HepG2 (cell line): ENCODE results near the gene EPHA2. TPM values are rescaled to one million over a fixed set of nuclear protein-coding genes. Genes with fewer than 3 reads are reported as not detected.

Experiments
- FOXC1 ChIP-seq: sonication (generic); formaldehyde crosslinking; IDR thresholded peaks from 2 replicates; pipeline ENCODE4 v1.8.0; 2022; ENCODE audit warnings: mild to moderate bottlenecking, missing genetic modification reagents, borderline replicate concordance
- HHEX ChIP-seq: IDR thresholded peaks from 2 replicates; pipeline ENCODE4 v1.6.1; 2016; ENCODE audit warnings: control low read depth
- MATR3 ChIP-seq: sonication (generic); formaldehyde crosslinking; IDR thresholded peaks from 2 replicates; pipeline ENCODE4 v1.4.0; 2020; ENCODE audit warnings: missing genetic modification reagents
- PCBP1 ChIP-seq: fragments of 200-400 bp; formaldehyde crosslinking; IDR thresholded peaks from 2 replicates; pipeline ENCODE4 v1.6.1; 2017; ENCODE audit warnings: mild to moderate bottlenecking, low read depth, low read length, borderline replicate concordance
- PRPF4 ChIP-seq: fragments of 200-400 bp; formaldehyde crosslinking; IDR thresholded peaks from 2 replicates; pipeline ENCODE4 v1.6.1; 2016; ENCODE audit warnings: low read length, low read depth; ENCODE audit not compliant: poor library complexity, severe bottlenecking
- RELA ChIP-seq: sonication (generic); formaldehyde crosslinking; IDR thresholded peaks from 2 replicates; pipeline ENCODE4 v1.4.0; 2020; ENCODE audit warnings: missing genetic modification reagents
- SETDB1 ChIP-seq: sonication (generic); formaldehyde crosslinking; IDR thresholded peaks from 2 replicates; pipeline ENCODE4 v1.5.1; 2020; ENCODE audit warnings: missing genetic modification reagents, mild to moderate bottlenecking, borderline replicate concordance
- SNAI1 ChIP-seq: sonication (generic); formaldehyde crosslinking; IDR thresholded peaks from 2 replicates; pipeline ENCODE4 v1.5.0; 2020; ENCODE audit warnings: mild to moderate bottlenecking, missing genetic modification reagents, borderline replicate concordance
- TBL1XR1 ChIP-seq: fragments of 150-350 bp; IDR thresholded peaks from 2 replicates; pipeline ENCODE4 v1.6.1; 2014; ENCODE audit warnings: borderline replicate concordance, low read length; ENCODE audit not compliant: partially characterized antibody
- TCF7 ChIP-seq: sonication (generic); IDR thresholded peaks from 2 replicates; pipeline ENCODE4 v1.6.1; 2016; ENCODE audit warnings: antibody characterized with exemption, low read depth
- ZBTB21 ChIP-seq: sonication (generic); formaldehyde crosslinking; IDR thresholded peaks from 2 replicates; pipeline ENCODE4 v1.4.0; 2020; ENCODE audit warnings: missing genetic modification reagents
- ZFP37 ChIP-seq: sonication (generic); formaldehyde crosslinking; IDR thresholded peaks from 2 replicates; pipeline ENCODE4 v1.4.0; 2020; ENCODE audit warnings: missing genetic modification reagents, borderline replicate concordance
- ZNF20 ChIP-seq: sonication (generic); formaldehyde crosslinking; IDR thresholded peaks from 2 replicates; pipeline ENCODE4 v1.4.0; 2020; ENCODE audit warnings: mild to moderate bottlenecking, moderate library complexity, missing genetic modification reagents
- ZNF260 ChIP-seq: sonication (generic); formaldehyde crosslinking; IDR thresholded peaks from 2 replicates; pipeline ENCODE4 v1.4.0; 2020; ENCODE audit warnings: missing genetic modification reagents, low read depth, mild to moderate bottlenecking, borderline replicate concordance
- ZNF326 ChIP-seq: sonication (generic); formaldehyde crosslinking; IDR thresholded peaks from 2 replicates; pipeline ENCODE4 v1.4.0; 2020; ENCODE audit warnings: missing genetic modification reagents, borderline replicate concordance
- ZNF34 ChIP-seq: sonication (generic); formaldehyde crosslinking; IDR thresholded peaks from 2 replicates; pipeline ENCODE4 v1.4.0; 2020; ENCODE audit warnings: mild to moderate bottlenecking, missing genetic modification reagents, borderline replicate concordance
- ZNF670 ChIP-seq: sonication (generic); formaldehyde crosslinking; IDR thresholded peaks from 2 replicates; pipeline ENCODE4 v1.8.0; 2022; ENCODE audit warnings: mild to moderate bottlenecking, missing genetic modification reagents, borderline replicate concordance
- polyA plus RNA-seq, 8 experiments: library from polyadenylated mRNA; depleted of rRNA in 3 of 8; stranded (reverse) in 7 of 8; unstranded in 1 of 8; fragments of >200 nt; fragmentation: Illumina TruSeq in 4 of 8; extraction: Trizol in 4 of 8; gene quantifications; 2 replicates each; pipeline versions ENCODE4 v1.2.1 to v1.2.3, GENCODE V29; 2011 to 2016; ENCODE audit warnings: low read depth in 4 of 8, missing spikeins in 1 of 8, mixed read lengths in 1 of 8; ENCODE audit not compliant: insufficient read depth in 1 of 8
- total RNA-seq, 5 experiments: library from RNA; depleted of rRNA; stranded (reverse); fragments of >200 nt; fragmentation: Illumina TruSeq; extraction: Trizol; gene quantifications; 2 replicates each; pipeline ENCODE4 v1.2.3, GENCODE V29; 2016; ENCODE audit warnings: low read depth in 1 of 5
- TF ChIP-seq, protein P1 (sequence below): sonication (generic); formaldehyde crosslinking; IDR thresholded peaks from 2 replicates; pipeline ENCODE4 v1.5.1; 2020; ENCODE audit warnings: missing genetic modification reagents, mild to moderate bottlenecking, borderline replicate concordance
- TF ChIP-seq, protein P2 (sequence below): sonication (generic); formaldehyde crosslinking; IDR thresholded peaks from one replicate; pipeline ENCODE4 v1.5.1; 2020; ENCODE audit warnings: mild to moderate bottlenecking, missing genetic modification reagents; ENCODE audit errors: not compliant biosample characterization
- TF ChIP-seq, protein P3 (sequence below): sonication (generic); formaldehyde crosslinking; IDR thresholded peaks from 2 replicates; pipeline ENCODE4 v1.4.0; 2020; ENCODE audit warnings: mild to moderate bottlenecking, missing genetic modification reagents

The EPHA2 gene
- total and polyA plus RNA-seq, 2 of the 13 experiments (the other 11 are each of a cell fraction or from before 2014, with no cell fraction given), result 33.6 to 53.6 TPM

DNA sequence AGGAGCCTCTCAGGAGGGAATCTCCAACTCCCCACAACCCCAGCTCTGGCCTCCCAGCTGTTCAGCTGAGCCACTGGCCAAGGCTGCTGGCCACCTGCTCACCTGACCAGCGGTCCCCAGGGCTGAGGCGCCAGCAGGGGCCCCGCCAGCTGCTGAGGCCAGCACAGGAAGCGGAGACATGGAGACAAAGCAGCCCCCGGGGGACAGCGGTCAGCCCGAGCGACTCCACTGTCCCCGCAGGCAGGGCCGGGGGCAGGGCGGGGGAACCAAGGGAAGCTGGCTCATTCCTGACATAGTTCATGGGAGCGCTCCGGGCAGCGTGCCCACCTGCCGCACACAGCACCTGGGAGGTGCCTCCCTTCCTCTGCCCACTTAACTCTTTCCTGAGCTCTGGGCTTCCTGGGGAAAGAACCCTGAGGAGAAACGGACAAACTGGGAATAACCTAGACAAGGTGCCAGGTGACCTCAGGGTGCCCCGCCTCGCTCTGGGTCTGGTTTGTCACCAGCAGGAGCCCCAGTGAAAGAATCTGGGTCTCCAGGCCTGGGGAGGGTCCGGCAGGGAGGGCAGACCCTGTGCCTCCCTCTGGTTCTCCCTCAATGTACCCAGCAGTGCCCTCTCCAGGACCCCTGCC, 10.7 kb downstream of the EPHA2 start (continued):
- TF ChIP-seq, protein P1, sequence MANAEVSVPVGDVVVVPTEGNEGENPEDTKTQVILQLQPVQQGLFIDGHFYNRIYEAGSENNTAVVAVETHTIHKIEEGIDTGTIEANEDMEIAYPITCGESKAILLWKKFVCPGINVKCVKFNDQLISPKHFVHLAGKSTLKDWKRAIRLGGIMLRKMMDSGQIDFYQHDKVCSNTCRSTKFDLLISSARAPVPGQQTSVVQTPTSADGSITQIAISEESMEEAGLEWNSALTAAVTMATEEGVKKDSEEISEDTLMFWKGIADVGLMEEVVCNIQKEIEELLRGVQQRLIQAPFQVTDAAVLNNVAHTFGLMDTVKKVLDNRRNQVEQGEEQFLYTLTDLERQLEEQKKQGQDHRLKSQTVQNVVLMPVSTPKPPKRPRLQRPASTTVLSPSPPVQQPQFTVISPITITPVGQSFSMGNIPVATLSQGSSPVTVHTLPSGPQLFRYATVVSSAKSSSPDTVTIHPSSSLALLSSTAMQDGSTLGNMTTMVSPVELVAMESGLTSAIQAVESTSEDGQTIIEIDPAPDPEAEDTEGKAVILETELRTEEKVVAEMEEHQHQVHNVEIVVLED (CRISPR knock-in tag), result no peak
- no peak for TF ChIP-seq MATR3
- TF ChIP-seq, protein P2, sequence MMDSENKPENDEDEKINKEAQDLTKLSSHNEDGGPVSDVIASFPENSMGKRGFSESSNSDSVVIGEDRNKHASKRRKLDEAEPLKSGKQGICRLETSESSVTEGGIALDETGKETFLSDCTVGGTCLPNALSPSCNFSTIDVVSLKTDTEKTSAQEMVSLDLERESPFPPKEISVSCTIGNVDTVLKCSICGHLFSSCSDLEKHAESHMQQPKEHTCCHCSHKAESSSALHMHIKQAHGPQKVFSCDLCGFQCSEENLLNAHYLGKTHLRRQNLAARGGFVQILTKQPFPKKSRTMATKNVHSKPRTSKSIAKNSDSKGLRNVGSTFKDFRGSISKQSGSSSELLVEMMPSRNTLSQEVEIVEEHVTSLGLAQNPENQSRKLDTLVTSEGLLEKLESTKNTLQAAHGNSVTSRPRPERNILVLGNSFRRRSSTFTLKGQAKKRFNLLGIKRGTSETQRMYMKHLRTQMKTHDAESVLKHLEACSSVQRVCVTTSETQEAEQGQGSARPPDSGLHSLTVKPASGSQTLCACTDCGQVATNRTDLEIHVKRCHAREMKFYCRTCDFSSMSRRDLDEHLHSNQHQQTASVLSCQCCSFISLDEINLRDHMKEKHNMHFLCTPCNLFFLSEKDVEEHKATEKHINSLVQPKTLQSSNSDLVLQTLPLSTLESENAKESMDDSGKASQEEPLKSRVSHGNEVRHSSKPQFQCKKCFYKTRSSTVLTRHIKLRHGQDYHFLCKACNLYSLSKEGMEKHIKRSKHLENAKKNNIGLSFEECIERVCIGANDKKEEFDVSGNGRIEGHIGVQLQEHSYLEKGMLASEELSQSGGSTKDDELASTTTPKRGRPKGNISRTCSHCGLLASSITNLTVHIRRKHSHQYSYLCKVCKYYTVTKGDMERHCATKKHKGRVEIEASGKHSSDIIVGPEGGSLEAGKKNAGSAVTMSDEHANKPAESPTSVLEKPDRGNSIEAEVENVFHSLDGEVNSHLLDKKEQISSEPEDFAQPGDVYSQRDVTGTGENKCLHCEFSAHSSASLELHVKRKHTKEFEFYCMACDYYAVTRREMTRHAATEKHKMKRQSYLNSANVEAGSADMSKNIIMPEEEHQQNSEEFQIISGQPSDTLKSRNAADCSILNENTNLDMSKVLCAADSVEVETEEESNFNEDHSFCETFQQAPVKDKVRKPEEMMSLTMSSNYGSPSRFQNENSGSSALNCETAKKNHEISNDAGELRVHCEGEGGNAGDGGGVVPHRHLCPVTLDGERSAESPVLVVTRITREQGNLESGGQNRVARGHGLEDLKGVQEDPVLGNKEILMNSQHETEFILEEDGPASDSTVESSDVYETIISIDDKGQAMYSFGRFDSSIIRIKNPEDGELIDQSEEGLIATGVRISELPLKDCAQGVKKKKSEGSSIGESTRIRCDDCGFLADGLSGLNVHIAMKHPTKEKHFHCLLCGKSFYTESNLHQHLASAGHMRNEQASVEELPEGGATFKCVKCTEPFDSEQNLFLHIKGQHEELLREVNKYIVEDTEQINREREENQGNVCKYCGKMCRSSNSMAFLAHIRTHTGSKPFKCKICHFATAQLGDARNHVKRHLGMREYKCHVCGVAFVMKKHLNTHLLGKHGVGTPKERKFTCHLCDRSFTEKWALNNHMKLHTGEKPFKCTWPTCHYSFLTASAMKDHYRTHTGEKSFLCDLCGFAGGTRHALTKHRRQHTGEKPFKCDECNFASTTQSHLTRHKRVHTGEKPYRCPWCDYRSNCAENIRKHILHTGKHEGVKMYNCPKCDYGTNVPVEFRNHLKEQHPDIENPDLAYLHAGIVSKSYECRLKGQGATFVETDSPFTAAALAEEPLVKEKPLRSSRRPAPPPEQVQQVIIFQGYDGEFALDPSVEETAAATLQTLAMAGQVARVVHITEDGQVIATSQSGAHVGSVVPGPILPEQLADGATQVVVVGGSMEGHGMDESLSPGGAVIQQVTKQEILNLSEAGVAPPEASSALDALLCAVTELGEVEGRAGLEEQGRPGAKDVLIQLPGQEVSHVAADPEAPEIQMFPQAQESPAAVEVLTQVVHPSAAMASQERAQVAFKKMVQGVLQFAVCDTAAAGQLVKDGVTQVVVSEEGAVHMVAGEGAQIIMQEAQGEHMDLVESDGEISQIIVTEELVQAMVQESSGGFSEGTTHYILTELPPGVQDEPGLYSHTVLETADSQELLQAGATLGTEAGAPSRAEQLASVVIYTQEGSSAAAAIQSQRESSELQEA, result no peak
- TF ChIP-seq HHEX (CRISPR knock-in tag), result no peak
- TF ChIP-seq TBL1XR1, result no peak
- no peak for TF ChIP-seq RELA (CRISPR knock-in tag)
- TF ChIP-seq ZNF20 (CRISPR knock-in tag), result no peak
- TF ChIP-seq PCBP1, result no peak
- TF ChIP-seq ZNF670 (CRISPR knock-in tag), result no peak
- TF ChIP-seq SETDB1 (CRISPR knock-in tag), result no peak
- no peak for TF ChIP-seq ZFP37
- TF ChIP-seq ZNF34 (CRISPR knock-in tag), result no peak
- no peak for TF ChIP-seq ZBTB21
- TF ChIP-seq FOXC1, result peak; percentile 60; the same call in 1 of the 2 replicates
- TF ChIP-seq PRPF4, result no peak
- TF ChIP-seq TCF7, result 0 out of 2 replicates have a peak, but pooled peaks have one; percentile 12
- TF ChIP-seq ZNF326, result no peak
- TF ChIP-seq, protein P3, sequence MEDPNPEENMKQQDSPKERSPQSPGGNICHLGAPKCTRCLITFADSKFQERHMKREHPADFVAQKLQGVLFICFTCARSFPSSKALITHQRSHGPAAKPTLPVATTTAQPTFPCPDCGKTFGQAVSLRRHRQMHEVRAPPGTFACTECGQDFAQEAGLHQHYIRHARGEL (CRISPR knock-in tag), result no peak
- TF ChIP-seq SNAI1 (CRISPR knock-in tag), result no peak
- no peak for TF ChIP-seq ZNF260 (CRISPR knock-in tag)
